GM18526 (cell line): ENCODE results near the gene PROCA1.

ENCODE experiments used
- POLR2A ChIP-seq: IDR thresholded peaks from 3 replicates; pipeline ENCODE4 v1.6.1; 2011; ENCODE audit not compliant: insufficient read length; ENCODE audit errors: extremely low read depth

PROCA1 gene

GRCh38 chr17:28747051-28747691 is 35.5 kb upstream of the PROCA1 start:
- peak; percentile 3 for TF ChIP-seq POLR2A

DNA sequence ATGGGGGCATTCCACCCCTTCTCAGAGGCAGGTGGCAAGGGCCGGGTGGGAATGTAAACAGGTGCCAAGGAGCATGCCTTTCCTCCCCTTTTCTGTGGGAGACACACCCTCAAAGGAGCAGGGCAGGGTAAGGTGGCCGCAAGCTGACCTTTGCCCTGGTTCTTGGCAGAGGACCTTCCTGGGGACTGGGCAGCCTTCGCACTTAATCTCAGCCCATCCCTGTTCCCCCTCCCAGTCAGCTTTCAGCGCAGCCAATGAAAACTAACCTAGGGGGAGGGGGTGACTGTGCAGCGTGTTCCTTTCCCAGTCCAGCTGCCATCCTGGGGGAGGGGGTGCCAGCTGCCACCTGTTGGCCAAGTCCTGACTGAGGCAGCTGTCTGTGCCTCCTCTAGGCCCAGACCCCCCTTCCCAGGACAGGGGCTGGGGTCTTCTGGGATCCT is 34.9 kb upstream of the PROCA1 start:
- peak; percentile 19 for TF ChIP-seq POLR2A

DNA sequence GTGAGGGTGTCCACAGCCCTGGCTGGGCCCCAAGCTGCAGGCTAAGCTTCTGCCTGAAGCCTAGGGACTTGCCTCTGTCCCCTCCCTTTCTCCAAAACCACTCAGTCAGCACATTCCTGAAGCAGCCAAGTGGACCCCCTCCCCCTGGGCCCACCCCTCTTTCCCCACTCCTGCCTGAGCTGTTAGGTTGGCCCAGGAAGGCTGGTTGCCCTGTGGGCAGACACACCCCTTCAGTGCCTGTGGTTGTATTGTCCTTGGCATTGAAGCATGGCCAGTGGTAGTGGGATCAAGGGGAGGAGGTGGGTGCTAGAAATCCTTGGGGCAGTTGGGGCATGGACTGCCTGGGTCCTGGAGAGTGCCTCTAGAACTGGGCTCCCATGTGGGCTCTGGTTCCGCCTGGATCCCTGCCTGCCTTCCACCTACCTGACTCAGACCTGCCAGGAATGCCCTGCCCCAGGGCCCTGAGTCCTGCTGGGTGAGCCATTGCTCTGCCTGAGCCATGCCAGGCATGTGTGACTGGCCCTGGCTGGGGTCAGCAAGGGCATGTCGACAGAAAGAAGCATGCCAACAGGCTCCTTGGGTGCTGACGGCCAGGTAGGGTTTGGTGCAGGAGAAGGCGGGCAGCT is 34.2 kb upstream of the PROCA1 start:
- no peak for TF ChIP-seq POLR2A

- TF ChIP-seq POLR2A = no peak
These were observed 33.5 kb upstream of the PROCA1 start for GRCh38 chr17:28744972-28745785.

DNA sequence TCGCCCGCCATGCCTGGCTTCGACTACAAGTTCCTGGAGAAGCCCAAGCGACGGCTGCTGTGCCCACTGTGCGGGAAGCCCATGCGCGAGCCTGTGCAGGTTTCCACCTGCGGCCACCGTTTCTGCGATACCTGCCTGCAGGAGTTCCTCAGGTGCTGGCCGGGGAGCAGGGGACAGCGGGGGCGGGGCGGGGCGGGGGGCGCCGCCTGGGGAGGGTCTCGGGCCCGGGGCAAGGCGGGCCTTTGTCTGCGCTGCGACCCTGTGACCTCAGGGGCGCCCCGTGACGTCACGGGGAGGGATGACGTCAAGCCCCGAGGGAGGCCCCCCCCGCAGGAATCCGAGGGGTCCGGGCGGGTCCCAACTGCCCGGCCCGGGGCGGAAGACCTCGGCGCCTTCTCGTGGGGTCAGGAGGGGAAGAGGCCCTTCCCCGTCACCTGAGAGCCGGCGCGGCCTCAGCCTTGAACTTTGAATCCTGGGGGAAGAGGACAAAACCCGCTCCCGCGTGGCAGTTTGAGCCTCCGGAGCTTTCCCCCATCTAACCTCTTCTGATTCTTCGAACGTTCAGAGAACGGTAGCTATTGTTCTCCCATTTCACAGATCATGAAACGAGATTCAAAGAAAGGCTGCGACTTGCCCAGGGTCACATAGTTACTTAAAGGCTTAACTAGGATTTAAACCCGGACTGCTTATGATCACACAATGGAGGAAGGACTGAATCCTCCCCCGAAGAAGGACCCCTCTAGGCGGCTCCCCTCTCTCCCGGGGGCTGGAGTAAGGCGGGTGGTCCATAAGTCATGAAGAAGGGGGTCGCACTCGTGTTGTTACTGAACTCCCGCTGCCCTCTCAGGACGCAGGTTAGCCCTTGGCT is 32.6 kb upstream of the PROCA1 start:
- TF ChIP-seq POLR2A = no peak

GRCh38 chr17:28743243-28744103 is 31.8 kb upstream of the PROCA1 start, which contains the start of gene TRAF4:
Gene TRAF4 (plus strand): TSS chr17:28744011. CDS start chr17:28744113, 102 bp downstream.
- TF ChIP-seq POLR2A = peak; percentile 98

GRCh38 chr17:28741358-28742349 is 30.0 kb upstream of the PROCA1 start:
- TF ChIP-seq POLR2A = no peak

DNA sequence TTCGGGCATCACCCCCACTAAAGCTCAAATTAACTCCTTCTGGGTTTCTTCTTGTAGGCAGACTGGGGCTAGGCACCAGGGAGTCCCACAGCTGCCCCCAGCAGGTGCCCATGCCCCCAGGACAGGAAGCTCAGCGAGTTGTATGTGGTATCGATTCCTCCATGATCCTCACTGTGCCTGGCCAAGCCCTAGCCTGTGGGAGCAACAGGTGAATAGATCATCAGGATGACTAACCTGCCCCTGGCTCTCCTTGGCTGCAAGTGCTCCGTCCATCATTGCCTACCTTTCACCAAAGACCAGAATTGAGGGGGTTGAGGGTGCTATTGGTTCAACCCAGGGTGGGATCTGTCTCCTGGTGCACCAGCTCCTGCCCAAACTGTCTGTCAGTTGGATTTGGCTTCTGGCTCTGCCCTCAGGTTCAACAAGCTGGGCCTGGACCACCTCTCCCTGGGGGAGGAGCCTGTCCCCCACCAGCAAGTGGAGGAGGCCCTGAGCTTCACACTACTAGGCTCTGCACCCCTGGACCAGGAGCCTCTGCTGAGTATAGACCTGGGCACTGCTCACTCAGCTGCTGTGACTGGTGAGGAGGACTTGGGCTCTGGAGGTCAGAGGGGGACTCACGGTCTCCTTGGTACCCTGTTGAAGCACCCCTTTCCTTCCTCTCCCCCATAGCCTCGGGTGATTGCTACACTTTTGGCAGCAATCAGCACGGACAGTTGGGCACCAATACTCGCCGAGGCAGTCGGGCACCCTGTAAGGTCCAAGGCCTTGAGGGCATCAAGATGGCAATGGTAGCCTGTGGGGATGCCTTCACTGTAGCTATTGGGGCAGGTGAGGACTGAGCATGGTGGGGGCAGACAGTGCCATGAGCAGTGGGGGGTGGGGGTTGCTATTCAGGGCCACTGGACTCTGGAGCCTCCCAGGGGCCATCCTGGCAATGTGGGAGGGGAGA is 29.0 kb upstream of the PROCA1 start:
- TF ChIP-seq POLR2A = no peak

DNA sequence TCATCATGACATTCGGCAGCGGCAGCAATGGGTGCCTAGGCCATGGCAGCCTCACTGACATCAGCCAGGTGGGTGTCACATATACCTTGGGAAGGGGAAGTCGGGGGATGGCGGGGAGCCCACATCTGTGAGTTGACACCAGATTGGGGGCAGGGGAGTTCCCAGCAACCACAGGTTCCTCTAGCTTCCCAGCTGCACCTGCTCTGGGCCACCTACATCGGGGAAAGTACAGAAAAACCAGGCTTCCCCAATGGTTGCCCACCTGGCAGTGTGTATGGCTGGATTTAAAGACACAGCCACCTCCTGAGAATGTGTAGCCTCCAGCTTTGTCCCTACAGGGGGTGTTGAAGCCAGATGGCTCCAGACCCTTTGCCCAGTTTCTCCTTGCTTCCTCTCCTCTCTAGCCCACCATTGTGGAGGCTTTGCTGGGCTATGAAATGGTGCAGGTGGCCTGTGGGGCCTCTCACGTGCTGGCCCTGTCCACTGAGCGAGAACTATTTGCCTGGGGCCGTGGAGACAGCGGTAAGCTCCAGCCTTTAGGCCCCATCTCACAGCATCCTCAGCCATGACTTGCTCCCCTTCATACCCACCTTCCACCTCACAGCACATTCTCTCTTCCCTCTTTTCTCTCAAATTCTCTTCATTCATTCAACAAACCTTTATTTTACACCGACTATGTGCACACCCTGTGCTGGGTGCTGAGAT is 27.1 kb upstream of the PROCA1 start:
- TF ChIP-seq POLR2A = peak; percentile 34

GRCh38 chr17:28737770-28738679 is 26.3 kb upstream of the PROCA1 start:
- peak; percentile 73 for TF ChIP-seq POLR2A

- TF ChIP-seq POLR2A = no peak
These were observed 25.6 kb upstream of the PROCA1 start for GRCh38 chr17:28737316-28737715.
